Lower leg skin (tissue), 4 donors: Measurements from ENCODE around the gene UNC45A. TPM values are rescaled to one million over a fixed set of nuclear protein-coding genes. Genes with fewer than 3 reads are reported as not detected.
A peak's percentile ranks its signal among the peaks of the same experiment; 100 is the strongest.
"Not testable (repeated sequence)": the region's sequence is repeated elsewhere in the genome, so short reads cannot be mapped to it uniquely, and the experiment has no call there.

Source experiments
- DNase-seq, 2 donors: peaks; one replicate each; pipeline ENCODE4 v3.0.0-alpha.2; 2019; ENCODE audit warnings: low spot score in 2 of 2
- H3K4me3 ChIP-seq: fragments of 200-600 bp; sonication (generic); 2 replicates; pipeline ENCODE4 v1.5.1; 2017; ENCODE audit warnings: mild to moderate bottlenecking, low read depth; ENCODE audit not compliant: poor library complexity, severe bottlenecking
- POLR2A ChIP-seq, 2 donors: fragments of 450-650 bp; IDR thresholded peaks; one replicate each; pipeline ENCODE4 v1.6.1; 2016 to 2017; ENCODE audit warnings: antibody characterized with exemption in 2 of 2, mild to moderate bottlenecking in 1 of 2, moderate library complexity in 1 of 2
- WGBS, 2 donors: methylation state at CpG; one replicate each; pipeline ENCODE4 v1.1.5; 2018; 5-methylcytosine and 5-hydroxymethylcytosine counted together
- intact Hi-C: fragments of 100-400 bp; cut with DNase I; formaldehyde crosslinking; loops from one replicate; pipeline ENCODE4 v1.15.0; 2023; ENCODE audit warnings: low total_unique reads
- total RNA-seq, 4 donors: library from RNA; depleted of rRNA; stranded (reverse); fragments of >200 nt; gene quantifications; one replicate each; pipeline ENCODE4 v1.1.0, GENCODE V29; 2016
- TF ChIP-seq, protein P1 (sequence below), 3 donors: fragments of 450-650 bp; IDR thresholded peaks; one replicate each; pipeline ENCODE4 v1.5.1; 2016; ENCODE audit warnings: antibody characterized with exemption in 3 of 3, mild to moderate bottlenecking in 3 of 3, moderate library complexity in 2 of 3

The UNC45A gene
- total RNA-seq, 4 donors from 2014 or later, result 56.5 to 79.1 (median 68.2) TPM

DNA sequence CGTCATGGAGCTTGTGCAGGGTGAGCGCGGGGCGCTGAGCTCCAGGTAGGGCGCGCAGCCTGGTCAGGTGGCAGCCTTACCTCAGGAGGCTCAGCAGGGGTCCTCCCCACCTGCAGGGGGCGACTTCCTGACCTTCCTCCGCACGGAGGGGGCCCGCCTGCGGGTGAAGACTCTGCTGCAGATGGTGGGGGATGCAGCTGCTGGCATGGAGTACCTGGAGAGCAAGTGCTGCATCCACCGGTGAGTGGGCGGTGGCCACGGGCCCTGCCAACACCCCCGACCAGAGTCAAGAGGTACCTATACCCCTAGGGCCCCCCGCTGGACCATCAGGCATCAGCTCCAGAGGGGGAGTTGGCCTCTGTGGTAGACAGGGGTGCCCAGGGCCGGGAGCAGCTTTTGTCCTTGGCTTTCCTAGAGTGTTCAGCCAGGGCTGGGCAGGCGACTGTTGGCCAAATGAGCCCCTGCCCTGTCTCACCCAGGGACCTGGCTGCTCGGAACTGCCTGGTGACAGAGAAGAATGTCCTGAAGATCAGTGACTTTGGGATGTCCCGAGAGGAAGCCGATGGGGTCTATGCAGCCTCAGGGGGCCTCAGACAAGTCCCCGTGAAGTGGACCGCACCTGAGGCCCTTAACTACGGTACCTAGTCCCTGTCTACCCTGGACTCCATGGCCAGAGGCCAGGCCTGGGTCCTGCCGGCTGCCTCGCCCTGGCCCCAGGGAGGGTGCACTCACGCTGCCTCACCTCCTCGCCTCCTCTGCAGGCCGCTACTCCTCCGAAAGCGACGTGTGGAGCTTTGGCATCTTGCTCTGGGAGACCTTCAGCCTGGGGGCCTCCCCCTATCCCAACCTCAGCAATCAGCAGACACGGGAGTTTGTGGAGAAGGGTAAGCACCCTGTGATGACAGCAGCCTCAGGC, 41.7 kb upstream of the UNC45A start:
- intact Hi-C loops, result no loop called here
- WGBS, 2 donors, result 95 to 96% methylated on average over 23 to 25 of the region's 33 CpGs
- DNase-seq, result no peak
- TF ChIP-seq POLR2A (IDR thresholded peaks at IDR 0.05), result no peak
- TF ChIP-seq, protein P1, sequence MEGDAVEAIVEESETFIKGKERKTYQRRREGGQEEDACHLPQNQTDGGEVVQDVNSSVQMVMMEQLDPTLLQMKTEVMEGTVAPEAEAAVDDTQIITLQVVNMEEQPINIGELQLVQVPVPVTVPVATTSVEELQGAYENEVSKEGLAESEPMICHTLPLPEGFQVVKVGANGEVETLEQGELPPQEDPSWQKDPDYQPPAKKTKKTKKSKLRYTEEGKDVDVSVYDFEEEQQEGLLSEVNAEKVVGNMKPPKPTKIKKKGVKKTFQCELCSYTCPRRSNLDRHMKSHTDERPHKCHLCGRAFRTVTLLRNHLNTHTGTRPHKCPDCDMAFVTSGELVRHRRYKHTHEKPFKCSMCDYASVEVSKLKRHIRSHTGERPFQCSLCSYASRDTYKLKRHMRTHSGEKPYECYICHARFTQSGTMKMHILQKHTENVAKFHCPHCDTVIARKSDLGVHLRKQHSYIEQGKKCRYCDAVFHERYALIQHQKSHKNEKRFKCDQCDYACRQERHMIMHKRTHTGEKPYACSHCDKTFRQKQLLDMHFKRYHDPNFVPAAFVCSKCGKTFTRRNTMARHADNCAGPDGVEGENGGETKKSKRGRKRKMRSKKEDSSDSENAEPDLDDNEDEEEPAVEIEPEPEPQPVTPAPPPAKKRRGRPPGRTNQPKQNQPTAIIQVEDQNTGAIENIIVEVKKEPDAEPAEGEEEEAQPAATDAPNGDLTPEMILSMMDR (IDR thresholded peaks at IDR 0.05), result no peak
- H3K4me3 ChIP-seq, result no peak overlapping the region

GRCh38 chr15:90895571-90896117, 39.4 kb upstream of the UNC45A start:
- WGBS, 2 donors, result 60 to 75% methylated on average over 9 to 10 of the region's 10 CpGs
- H3K4me3 ChIP-seq, result no peak overlapping the region
- DNase-seq, result no peak
- intact Hi-C loops, result no loop called here
- no peak for TF ChIP-seq POLR2A (IDR thresholded peaks at IDR 0.05)
- TF ChIP-seq, protein P1 (IDR thresholded peaks at IDR 0.05), result no peak

DNA sequence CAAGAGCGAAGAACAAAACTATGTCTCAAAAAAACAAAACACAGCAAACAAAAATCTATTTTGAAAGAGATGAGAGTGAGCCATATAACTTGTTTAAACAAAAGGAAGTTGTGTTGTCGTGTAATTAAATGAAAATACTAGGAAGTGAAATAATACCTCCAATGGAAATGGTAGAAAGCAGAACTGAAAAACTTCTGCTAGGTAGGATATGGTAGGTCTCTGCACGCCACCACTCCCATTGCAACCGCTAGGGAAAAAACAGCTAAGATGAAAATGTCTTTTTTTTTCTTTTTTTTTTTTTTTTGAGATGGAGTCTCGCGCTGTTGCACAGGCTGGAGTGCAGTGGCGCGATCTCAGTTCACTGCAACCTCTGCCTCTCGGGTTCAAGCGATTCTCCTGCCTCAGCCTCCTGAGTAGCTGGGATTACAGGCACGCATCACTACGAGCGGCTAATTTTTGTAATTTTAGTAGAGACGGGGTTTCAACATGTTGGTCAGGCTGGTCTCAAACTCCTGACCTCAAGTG, 37.9 kb upstream of the UNC45A start:
- intact Hi-C loops, DNase-seq: not testable (repeated sequence)
- 85 to 90% methylated on average over 14 of the region's 14 CpGs for WGBS, 2 donors

GRCh38 chr15:90901175-90902039, 33.7 kb upstream of the UNC45A start:
- TF ChIP-seq POLR2A (IDR thresholded peaks at IDR 0.05), result no peak
- TF ChIP-seq, protein P1 (IDR thresholded peaks at IDR 0.05), result no peak
- intact Hi-C loops, result no loop called here
- 60% methylated on average over 14 of the region's 14 CpGs for WGBS, 2 donors

More for the DNA sequence above, 37.9 kb upstream of the UNC45A start:
- not testable (repeated sequence) for H3K4me3 ChIP-seq

DNA sequence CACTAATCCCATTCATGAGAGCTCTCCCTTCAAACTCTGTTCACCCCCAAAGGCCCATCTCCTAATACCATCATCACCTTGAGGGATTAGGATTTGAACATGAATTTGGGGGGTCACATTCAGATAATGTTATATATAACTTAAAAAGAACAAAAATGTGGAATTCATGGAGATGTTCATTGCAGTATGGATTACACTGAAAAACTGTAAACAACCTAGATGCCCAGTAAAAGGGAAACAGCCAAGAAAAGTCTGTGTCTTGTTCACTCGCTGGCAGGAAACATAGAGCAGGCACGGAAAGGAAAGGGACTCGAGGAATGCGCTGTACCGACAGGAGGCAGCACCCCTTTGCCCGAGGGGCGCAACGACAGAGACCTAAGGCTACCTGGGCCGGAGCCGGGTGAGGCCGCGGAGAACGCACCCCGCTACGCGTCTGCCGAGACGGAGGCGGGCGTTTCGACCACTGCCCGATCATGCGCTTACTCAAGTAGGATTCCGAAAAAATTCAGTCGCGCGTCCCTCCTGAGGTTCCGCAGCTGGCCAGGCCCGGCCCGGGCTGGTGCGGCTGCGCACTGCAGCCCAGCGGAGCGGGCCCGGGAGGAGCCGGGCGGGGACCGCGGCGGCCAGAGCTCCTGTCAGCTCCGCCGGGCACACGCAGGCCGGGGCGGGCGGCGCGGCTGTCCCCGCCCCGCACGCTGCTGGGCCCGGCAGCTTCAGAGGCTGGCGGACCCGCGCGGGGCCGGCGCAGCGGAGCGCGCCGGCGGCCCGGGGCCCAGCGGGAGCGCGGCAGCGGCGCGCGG, 32.8 kb upstream of the UNC45A start:
- TF ChIP-seq, protein P1 (IDR thresholded peaks at IDR 0.05), result no peak
- WGBS, 2 donors, result 0% methylated on average over 25 to 27 of the region's 71 CpGs
- intact Hi-C loops, result no loop called here

More at GRCh38 chr15:90901175-90902039, 33.7 kb upstream of the UNC45A start:
- H3K4me3 ChIP-seq, result no peak overlapping the region
- no peak for DNase-seq

More for the DNA sequence above, 32.8 kb upstream of the UNC45A start:
- H3K4me3 ChIP-seq, result peak overlapping the region; percentile 19
- peak; percentile 73 to 93 for DNase-seq
